ENCODE data around the gene PARS2. TPM values are rescaled to one million over a fixed set of nuclear protein-coding genes. Genes with fewer than 3 reads are reported as not detected.

Gene PARS2
- total and polyA plus RNA-seq, 2 experiments from 2014 or later: 11.9 to 17.7 TPM

DNA sequence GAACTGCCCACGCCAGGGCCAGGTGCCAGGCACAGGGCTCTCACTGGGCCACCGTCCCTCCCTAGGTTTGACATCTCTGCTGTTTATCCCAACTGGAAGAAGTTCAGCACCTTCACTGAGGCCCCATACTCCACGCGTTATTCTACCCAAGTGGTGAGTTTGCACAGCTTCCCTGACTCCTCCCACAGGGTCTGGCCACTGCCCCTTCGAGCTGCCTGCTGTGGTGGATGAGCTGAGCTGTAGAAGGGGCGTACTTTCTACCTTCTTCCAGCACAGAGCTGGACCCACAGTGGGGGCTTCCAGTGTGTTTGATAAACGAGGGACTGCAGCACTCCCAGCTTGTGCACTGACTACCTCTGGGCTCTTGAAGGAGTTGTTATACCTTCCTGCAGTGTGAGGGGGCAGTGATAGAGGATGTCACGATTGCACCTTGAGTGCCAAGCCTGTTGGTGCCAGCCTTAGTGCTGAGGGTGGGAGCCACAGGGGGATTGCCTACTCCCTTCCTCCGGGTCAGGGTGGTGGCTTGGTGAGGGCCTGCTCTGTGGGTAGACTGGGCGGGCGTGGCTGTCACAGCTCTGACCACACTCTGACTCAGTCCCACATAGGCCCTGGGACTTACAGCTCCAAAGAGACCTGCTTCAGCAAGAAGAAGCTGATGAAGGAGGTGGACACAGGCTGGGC is 42.7 kb upstream of the PARS2 start:
- TF ChIP-seq, protein P1, sequence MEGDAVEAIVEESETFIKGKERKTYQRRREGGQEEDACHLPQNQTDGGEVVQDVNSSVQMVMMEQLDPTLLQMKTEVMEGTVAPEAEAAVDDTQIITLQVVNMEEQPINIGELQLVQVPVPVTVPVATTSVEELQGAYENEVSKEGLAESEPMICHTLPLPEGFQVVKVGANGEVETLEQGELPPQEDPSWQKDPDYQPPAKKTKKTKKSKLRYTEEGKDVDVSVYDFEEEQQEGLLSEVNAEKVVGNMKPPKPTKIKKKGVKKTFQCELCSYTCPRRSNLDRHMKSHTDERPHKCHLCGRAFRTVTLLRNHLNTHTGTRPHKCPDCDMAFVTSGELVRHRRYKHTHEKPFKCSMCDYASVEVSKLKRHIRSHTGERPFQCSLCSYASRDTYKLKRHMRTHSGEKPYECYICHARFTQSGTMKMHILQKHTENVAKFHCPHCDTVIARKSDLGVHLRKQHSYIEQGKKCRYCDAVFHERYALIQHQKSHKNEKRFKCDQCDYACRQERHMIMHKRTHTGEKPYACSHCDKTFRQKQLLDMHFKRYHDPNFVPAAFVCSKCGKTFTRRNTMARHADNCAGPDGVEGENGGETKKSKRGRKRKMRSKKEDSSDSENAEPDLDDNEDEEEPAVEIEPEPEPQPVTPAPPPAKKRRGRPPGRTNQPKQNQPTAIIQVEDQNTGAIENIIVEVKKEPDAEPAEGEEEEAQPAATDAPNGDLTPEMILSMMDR (IDR thresholded peaks at IDR 0.05; ENCODE audit: low read depth, low read length): no peak
- Histone ChIP-seq H3K36me3 (no peaks in the 10 kb centered on the region), H3K4me3 (no peak overlapping the region), H3K27me3 (no peaks in the 10 kb centered on the region), H3K4me1 (ENCODE audit: low read depth) (no peaks in the 10 kb centered on the region), H3K9me3 (ENCODE audit: low read depth) (no peaks in the 10 kb centered on the region), H3K27ac (no peak overlapping the region)
- no peak for DNase-seq (ENCODE audit: low read depth in 1 of 2, low spot score in 1 of 2)

DNA sequence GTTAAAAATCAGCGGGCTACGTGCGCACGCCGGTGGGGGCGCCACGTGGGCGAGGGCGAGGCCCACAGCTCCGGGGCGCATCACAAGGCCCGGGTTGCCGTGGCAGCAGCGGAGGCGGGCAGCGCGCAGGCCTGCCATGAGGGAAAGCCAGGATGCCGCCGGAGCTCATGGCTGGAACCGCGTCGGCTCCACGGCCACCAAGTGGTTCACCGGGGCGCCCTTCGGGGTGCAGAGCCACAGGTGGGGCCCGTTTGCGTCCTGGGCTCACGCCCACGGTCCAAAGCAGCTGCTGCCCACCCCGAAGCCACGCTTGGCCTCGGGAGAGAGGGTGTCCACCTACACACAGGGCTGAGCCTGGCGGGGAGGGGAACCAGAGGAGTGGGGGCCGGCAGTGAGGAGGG is 41.7 kb upstream of the PARS2 start:
- no peaks in the 10 kb centered on the region for H3K36me3 ChIP-seq
- H3K9me3 ChIP-seq (ENCODE audit: low read depth): no peaks in the 10 kb centered on the region
- no peak overlapping the region for H3K4me3 ChIP-seq
- no peaks in the 10 kb centered on the region for H3K4me1 ChIP-seq (ENCODE audit: low read depth)
- H3K27me3 ChIP-seq: peaks cover 10% of the 10 kb centered on the region
- TF ChIP-seq, protein P1 (IDR thresholded peaks at IDR 0.05; ENCODE audit: low read depth, low read length): no peak
- no peak for DNase-seq (ENCODE audit: low read depth in 1 of 2, low spot score in 1 of 2)
- H3K27ac ChIP-seq: no peak overlapping the region

DNA sequence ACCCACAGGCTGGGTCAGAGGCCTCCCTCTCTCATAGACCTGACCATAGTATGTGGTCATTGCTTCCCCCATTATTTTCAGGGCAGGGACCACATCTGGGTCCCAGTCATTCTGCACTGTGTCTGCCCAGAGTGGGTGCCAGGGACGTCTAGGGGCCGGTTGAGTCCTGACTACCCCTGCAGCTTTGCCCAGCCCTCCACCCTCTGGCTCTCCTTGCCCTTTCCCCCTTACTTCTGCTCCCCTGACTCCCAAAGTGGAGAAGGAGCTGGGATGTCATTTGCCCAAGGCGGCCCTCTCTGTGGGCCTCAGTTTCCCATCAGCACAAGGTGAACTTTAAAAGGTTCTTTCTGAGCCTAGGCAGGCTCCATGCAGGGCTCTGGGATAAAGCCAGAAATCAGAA is 41.1 kb upstream of the PARS2 start:
- TF ChIP-seq, protein P1 (IDR thresholded peaks at IDR 0.05; ENCODE audit: low read depth, low read length): no peak
- Histone ChIP-seq H3K36me3 (no peaks in the 10 kb centered on the region), H3K27me3 (peaks cover 16% of the 10 kb centered on the region), H3K9me3 (ENCODE audit: low read depth) (no peaks in the 10 kb centered on the region), H3K27ac (no peak overlapping the region), H3K4me3 (no peak overlapping the region), H3K4me1 (ENCODE audit: low read depth) (no peaks in the 10 kb centered on the region)
- no peak for DNase-seq (ENCODE audit: low read depth in 1 of 2, low spot score in 1 of 2)

DNA sequence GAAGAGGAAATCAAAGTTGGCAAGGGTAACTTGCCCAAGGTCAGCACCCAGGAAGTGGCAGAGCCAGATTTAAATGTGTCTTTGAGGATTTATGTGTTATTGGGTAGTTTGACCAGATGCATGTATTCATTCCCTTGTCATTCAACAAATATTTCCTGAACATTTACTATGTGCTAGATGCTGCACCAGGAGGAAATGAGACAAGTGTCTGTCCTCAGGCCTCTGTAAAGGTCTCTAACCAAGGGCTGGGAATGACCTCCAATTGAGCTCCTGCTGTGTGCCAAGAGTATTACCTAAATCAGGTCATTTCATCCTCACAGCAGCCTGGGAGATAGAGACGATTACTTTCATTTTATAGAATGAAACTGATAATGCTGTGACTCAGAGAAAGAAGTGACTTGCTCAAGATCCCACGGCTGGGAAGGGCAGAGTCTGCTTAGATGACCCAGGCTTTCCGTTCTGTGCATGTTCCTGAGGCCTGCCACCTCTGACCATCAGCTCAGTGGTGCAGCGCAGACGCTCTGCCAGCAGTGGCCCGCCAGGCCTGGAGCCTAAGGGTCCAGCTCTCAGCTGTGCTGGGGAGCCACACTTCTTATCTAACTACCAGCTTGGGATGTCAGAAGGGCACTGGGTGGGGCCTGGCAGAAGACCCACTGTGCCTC is 40.3 kb upstream of the PARS2 start:
- Histone ChIP-seq H3K9me3 (ENCODE audit: low read depth) (no peaks in the 10 kb centered on the region), H3K4me1 (ENCODE audit: low read depth) (no peaks in the 10 kb centered on the region), H3K4me3 (no peak overlapping the region), H3K27ac (no peak overlapping the region), H3K27me3 (peaks cover 17% of the 10 kb centered on the region), H3K36me3 (no peaks in the 10 kb centered on the region)
- TF ChIP-seq, protein P1 (IDR thresholded peaks at IDR 0.05; ENCODE audit: low read depth, low read length): no peak
- DNase-seq (ENCODE audit: low read depth in 1 of 2, low spot score in 1 of 2): no peak

DNA sequence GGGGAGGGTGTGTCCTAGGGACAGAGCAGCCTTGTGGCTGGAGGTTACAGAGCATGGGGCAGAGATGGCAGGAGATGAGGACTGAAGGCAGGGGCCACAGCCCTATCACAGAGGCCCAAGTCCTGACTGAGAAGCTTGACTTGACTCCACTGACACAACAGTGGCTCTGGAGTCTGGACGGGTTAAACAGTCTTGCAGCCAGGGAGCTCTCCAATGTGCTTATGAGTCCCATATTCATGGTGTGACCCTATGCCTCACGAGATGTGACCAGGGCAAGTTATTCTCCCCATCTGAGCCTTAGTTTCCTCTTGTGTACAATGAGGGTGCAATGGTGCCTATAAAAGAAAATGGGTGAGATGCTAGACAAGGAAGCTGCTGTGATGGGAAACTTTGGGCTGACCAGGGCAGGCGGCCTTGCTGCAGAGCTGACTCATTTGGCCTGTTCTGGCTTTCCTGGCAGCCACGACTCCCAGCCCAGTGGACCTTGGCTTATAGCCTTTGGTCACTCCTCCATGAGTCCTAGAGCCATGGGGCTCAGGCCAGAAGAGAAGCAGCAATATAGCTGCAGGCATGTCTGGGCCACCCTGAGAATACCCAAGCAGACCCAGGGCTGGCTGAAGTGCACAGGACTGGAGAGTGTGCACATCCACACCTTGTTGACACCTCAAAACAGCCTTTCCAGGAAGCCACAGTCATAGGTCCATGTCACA is 39.6 kb upstream of the PARS2 start:
- Histone ChIP-seq H3K36me3 (no peaks in the 10 kb centered on the region), H3K9me3 (ENCODE audit: low read depth) (no peaks in the 10 kb centered on the region), H3K27ac (no peak overlapping the region), H3K4me1 (ENCODE audit: low read depth) (no peaks in the 10 kb centered on the region), H3K27me3 (peaks cover 17% of the 10 kb centered on the region), H3K4me3 (no peak overlapping the region)
- TF ChIP-seq, protein P1 (IDR thresholded peaks at IDR 0.05; ENCODE audit: low read depth, low read length): no peak
- peak; percentile 48 to 56 for DNase-seq (ENCODE audit: low read depth in 1 of 2, low spot score in 1 of 2)

Measured in cardiac muscle cell (in vitro differentiated cells and primary cell).